HG02610 (cell line): ENCODE measurements around the gene PCED1B.
"Not testable (repeated sequence)": the region's sequence is repeated elsewhere in the genome, so short reads cannot be mapped to it uniquely, and the experiment has no call there.

ENCODE experiments used
- ATAC-seq: cut with Tn5 transposase; IDR thresholded peaks from one replicate; pipeline ENCODE4 v1.9.1; 2021; ENCODE audit warnings: mild to moderate bottlenecking, moderate library complexity; ENCODE audit not compliant: unreplicated experiment

Gene PCED1B

GRCh38 chr12:47268501-47269454 lies 189.4 kb downstream of the PCED1B start:
- ATAC-seq: peak; percentile 83

DNA sequence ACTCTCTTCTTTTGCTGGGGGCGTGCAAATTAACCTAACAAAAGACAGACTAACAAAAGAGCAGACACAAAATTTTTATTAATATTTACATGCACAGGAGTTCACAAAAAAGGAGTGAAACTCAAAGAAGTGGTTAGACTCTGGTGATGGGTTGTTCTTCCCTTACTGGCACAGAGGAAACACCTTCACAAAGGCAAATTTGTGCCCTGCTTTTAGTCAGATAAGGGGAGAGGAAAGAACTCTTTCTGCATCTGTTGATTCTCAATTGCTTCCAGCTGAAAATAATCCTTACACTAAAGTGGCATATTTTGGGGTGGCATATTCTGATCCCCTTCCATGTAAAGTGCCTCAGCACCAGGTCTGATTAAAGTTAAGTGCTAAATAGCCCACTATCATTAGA lies 190.5 kb downstream of the PCED1B start:
- ATAC-seq: no peak

- ATAC-seq: no peak
Measured at GRCh38 chr12:47270782-47271664, 191.6 kb downstream of the PCED1B start.

- no peak for ATAC-seq
Measured at GRCh38 chr12:47271800-47272239, 192.4 kb downstream of the PCED1B start.

DNA sequence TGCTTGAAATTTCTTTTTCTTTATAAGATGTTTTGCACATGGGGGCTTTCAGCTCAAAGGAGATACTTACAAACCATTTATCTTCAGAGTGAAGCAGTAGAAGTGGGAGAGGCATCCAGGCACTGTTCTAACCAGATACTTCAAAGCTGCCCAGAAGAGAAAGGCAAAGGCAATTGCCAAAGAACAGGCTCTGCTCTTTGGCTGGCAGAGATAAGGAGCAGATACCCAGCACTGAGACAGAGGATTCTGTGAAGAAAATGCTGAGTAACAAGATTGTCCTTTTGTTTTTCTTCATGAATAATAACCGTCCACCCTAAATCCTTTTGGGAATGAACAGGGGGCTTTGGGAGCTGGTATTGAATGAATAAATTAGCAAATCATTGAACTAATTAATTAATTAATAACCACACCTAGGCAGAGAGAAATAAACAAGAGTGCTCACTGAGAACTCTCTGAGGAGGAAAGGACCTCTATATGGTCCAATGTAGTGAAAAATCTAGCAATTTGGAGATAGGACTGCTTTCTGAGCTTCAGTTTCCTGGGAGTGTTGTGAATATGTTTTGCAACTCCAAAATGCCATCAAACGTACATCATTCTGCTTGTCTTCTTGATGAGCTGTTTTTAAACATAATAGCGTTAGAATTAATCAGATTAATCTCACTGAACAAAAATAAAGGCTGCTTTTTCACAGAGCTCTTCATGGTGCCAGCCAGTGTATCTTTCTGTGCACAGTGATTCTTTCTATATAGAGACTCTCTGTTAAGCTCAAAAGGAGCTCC lies 193.2 kb downstream of the PCED1B start:
- ATAC-seq: no peak

- ATAC-seq: no peak
Measured at GRCh38 chr12:47273191-47273626, 193.8 kb downstream of the PCED1B start.

DNA sequence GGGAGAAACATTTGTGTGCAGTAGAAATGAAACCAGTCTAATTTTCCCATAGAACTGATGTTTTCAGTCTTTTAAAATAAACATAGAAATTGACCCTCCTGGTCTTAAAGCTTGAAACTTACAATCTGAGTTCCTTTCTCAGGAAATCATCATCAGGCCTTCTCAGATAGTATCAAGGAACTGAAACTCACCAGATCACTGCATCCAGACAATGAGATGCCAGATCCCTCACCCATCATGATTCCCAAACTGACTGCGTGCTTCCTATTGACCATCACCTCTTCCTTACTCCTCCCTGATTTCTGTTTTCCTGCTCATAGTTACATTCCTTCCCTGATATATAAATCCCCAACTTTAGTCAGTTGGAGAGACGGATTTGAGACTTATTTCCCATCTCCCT lies 195.3 kb downstream of the PCED1B start:
- ATAC-seq: no peak

DNA sequence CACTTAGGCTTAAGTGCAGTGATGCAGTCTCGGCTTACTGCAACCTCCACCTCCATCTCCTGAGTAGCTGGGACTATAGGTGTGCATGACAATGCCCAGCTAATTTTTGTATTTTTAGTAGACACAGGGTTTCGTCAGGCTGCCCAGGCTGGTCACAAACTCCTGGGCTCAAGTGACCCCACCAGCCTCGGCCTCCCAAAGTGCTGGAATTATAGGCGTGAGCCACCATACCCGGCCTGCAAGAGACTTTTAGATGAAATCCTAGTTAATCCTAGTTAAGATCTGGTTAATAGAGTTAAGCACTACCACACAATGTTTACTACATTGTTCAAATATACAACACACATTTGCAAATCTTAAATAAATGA lies 196.8 kb downstream of the PCED1B start:
- no peak for ATAC-seq

- peak; percentile 85 for ATAC-seq
Measured at GRCh38 chr12:47276621-47277309, 197.3 kb downstream of the PCED1B start.

- no peak for ATAC-seq
Measured at GRCh38 chr12:47277972-47278448, 198.6 kb downstream of the PCED1B start.

DNA sequence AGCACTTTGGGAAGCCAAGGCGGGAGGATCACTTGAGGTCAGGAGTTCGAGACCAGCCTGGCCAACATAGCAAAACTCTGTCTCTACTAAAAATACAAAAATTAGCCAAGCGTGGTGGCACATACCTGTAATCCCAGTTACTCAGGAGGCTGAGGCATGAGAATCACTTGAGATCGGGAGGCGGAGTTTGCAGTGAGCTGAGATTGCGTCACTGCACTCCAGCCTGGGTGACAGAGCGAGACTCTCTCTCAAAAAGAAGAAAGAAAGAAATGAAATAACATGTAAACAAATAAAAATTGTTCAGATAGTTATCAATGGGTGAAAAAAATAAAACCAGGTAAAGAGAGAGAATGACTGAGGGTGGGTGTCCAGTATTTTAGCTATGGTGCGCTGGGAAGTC lies 200.3 kb downstream of the PCED1B start:
- not testable (repeated sequence) for ATAC-seq

DNA sequence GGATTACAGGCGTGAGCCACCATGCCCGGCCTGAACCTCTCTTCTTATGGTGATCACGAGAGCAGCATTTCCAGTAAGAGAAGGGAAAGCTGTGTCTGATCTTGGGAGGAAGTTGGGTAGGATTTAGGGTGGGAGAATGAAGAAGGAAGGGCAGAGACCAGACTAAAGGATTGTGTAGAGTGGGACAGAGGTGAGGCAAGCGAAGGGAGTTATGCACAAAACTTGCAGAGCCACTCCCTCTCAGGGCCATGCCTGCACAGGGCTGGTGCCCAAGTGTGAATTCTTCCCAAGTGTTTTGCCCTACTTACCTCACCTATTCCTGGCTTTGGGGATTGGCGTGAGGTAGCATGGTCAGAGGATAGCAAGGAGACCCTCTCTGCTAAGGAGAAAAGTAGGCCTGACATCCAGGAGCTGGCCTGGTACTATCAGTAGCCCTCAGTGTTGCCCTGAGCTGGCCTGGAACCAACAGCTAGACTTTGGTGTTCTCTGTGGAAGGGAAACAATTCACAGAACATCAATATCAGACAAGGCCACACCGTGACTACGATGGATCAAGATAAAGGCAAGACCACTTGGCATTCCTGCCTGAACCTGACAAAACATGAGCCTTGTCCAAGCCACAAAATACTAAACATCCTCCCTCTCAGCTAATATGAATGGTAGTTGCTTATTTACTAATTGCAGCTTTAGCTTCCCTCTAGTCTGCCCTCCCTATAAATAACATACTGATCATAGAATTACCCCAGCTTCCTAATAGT lies 201.3 kb downstream of the PCED1B start:
- no peak for ATAC-seq

DNA sequence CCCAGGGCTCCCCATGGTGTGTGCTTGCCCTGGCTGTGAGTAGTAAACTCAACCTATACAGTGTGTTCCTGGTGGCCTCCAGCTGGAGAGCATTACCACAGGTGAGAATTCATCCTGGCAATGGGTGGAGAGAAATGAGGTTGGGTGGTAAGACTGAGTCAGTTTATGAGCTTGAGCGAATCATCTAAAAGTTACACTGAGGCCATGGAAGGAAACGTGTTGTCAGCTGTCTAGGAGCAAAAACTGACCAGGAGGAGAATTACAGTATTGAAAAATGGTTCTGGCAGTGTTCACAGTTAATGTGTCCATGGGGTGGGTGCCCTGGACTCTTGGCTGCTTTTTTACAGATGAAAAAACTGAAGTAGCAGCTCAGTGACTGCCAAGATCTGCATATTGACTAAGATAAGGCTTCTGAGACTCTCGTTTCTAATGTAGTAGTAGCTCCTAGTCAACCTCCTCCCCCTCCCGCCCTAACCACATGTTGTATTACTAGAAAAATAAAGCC lies 202.3 kb downstream of the PCED1B start:
- no peak for ATAC-seq

DNA sequence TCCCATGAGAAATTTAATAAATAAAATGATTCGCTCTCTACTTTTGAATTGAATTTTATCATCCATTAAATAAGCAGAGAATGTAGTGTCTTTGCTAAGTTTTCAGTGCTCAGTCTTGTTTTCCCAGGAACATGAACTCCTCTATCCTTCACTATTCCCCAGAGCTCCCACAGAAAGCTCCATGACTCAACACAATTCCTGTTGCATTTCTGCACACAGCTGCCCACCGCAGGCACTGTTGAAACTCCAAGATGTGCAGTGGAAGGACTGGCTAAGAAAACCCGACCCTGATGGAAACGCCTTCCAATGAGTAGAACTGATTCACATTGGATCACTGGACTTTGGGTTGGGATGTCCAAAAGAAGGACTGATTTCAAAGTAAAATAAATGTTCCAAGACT lies 202.8 kb downstream of the PCED1B start:
- no peak for ATAC-seq
